Astrocyte (in vitro differentiated cells and primary cell): Measurements from ENCODE around the gene CCNI. TPM values are rescaled to one million over a fixed set of nuclear protein-coding genes. Genes with fewer than 3 reads are reported as not detected.
A peak's percentile ranks its signal among the peaks of the same experiment; 100 is the strongest.

ENCODE experiments used
- DNase-seq: peaks from one replicate; pipeline ENCODE4 v3.0.0-alpha.2; 2010; ENCODE audit warnings: low read depth
- FAIRE-seq: peaks from 2 replicates; lab custom pipeline; 2011; peaks lifted over from hg19 to GRCh38; lab: Jason Lieb, UNC
- H2AFZ ChIP-seq: 2 replicates; pipeline ENCODE4 v1.6.0; 2012; ENCODE audit warnings: low read depth, low read length, inconsistent platforms
- H3K27ac ChIP-seq: 2 replicates; pipeline ENCODE4 v1.5.1; 2011; ENCODE audit warnings: low read depth, low read length, inconsistent platforms
- H3K27me3 ChIP-seq: 2 replicates; pipeline ENCODE4 v1.6.0; 2011; ENCODE audit warnings: low read length, inconsistent platforms; ENCODE audit not compliant: insufficient read depth
- H3K36me3 ChIP-seq: 2 replicates; pipeline ENCODE4 v1.5.1; 2011; ENCODE audit warnings: low read length, inconsistent platforms; ENCODE audit not compliant: insufficient read depth
- H3K4me1 ChIP-seq: 2 replicates; pipeline ENCODE4 v1.5.1; 2011; ENCODE audit warnings: low read length, inconsistent platforms; ENCODE audit not compliant: insufficient read depth
- H3K4me2 ChIP-seq: 2 replicates; pipeline ENCODE4 v1.6.0; 2012; ENCODE audit warnings: low read length, inconsistent platforms
- H3K4me3 ChIP-seq: 2 replicates; pipeline ENCODE4 v1.5.1; 2011; ENCODE audit warnings: low read depth, mild to moderate bottlenecking, low read length, inconsistent platforms; ENCODE audit not compliant: insufficient read depth
- H3K79me2 ChIP-seq: 2 replicates; pipeline ENCODE4 v1.6.0; 2012; ENCODE audit warnings: mild to moderate bottlenecking, low read length, inconsistent platforms; ENCODE audit not compliant: insufficient read depth
- H3K9ac ChIP-seq: 2 replicates; pipeline ENCODE4 v1.6.0; 2012; ENCODE audit warnings: mild to moderate bottlenecking, low read length, inconsistent platforms
- H3K9me3 ChIP-seq: 2 replicates; pipeline ENCODE4 v1.5.1; 2012; ENCODE audit warnings: low read depth, mild to moderate bottlenecking, low read length, inconsistent platforms; ENCODE audit not compliant: insufficient read depth
- H4K20me1 ChIP-seq: 2 replicates; pipeline ENCODE4 v1.6.0; 2012; ENCODE audit warnings: low read length, inconsistent platforms; ENCODE audit not compliant: insufficient read depth
- H3K27ac Mint-ChIP-seq: one replicate; pipeline ENCODE4 v1.8.0; 2021; ENCODE audit warnings: mild to moderate bottlenecking, mixed read lengths; ENCODE audit not compliant: unreplicated experiment
- H3K27me3 Mint-ChIP-seq: one replicate; pipeline ENCODE4 v1.8.0; 2021; ENCODE audit warnings: low read depth, mixed read lengths; ENCODE audit not compliant: unreplicated experiment
- H3K36me3 Mint-ChIP-seq: one replicate; pipeline ENCODE4 v1.8.0; 2021; ENCODE audit warnings: low read depth, mixed read lengths; ENCODE audit not compliant: unreplicated experiment
- H3K4me1 Mint-ChIP-seq: one replicate; pipeline ENCODE4 v1.8.0; 2021; ENCODE audit warnings: low read depth, mixed read lengths; ENCODE audit not compliant: unreplicated experiment
- H3K4me3 Mint-ChIP-seq: one replicate; pipeline ENCODE4 v1.8.0; 2021; ENCODE audit warnings: mild to moderate bottlenecking, moderate library complexity, mixed read lengths; ENCODE audit not compliant: unreplicated experiment
- H3K9me3 Mint-ChIP-seq: one replicate; pipeline ENCODE4 v1.8.0; 2021; ENCODE audit warnings: mild to moderate bottlenecking, mixed read lengths; ENCODE audit not compliant: unreplicated experiment
- CTCF ChIP-seq: IDR thresholded peaks from 2 replicates; pipeline ENCODE4 v1.5.1; 2011; ENCODE audit warnings: low read depth, mild to moderate bottlenecking, inconsistent platforms, low read length, moderate library complexity; ENCODE audit not compliant: insufficient read depth
- EZH2 ChIP-seq: IDR thresholded peaks from 2 replicates; pipeline ENCODE4 v1.6.1; 2012; ENCODE audit warnings: mild to moderate bottlenecking, low read length, inconsistent platforms; ENCODE audit not compliant: insufficient read depth
- total RNA-seq: library from RNA; stranded (reverse); gene quantifications from 2 replicates; pipeline ENCODE4 v1.2.1, GENCODE V29; 2021

CCNI gene
- total RNA-seq, 1 donor from 2014 or later: 141 TPM

GRCh38 chr4:77023920-77024319, 51.9 kb downstream of the CCNI start:
- Mint-ChIP-seq H3K27me3 (no peaks in the 10 kb centered on the region), H3K27ac (peak overlapping the region; percentile 87), H3K4me3 (no peak overlapping the region), H3K9me3 (no peaks in the 10 kb centered on the region), H3K36me3 (peaks cover 55% of the 10 kb centered on the region), H3K4me1 (peaks cover 61% of the 10 kb centered on the region)
- H3K27me3 ChIP-seq: no peaks in the 10 kb centered on the region
- no peaks in the 10 kb centered on the region for H3K9me3 ChIP-seq
- DNase-seq (no peak), FAIRE-seq (no peak)
- H3K79me2 ChIP-seq: peaks cover 20% of the 10 kb centered on the region
- H4K20me1 ChIP-seq: no peaks in the 10 kb centered on the region
- H3K4me3 ChIP-seq: no peak overlapping the region
- no peak overlapping the region for H3K4me2 ChIP-seq
- TF ChIP-seq CTCF: no peak
- no peak for TF ChIP-seq EZH2
- H2AFZ ChIP-seq: no peak overlapping the region
- H3K36me3 ChIP-seq: peaks cover 81% of the 10 kb centered on the region
- peaks cover 27% of the 10 kb centered on the region for H3K4me1 ChIP-seq
- no peak overlapping the region for H3K27ac ChIP-seq
- no peak overlapping the region for H3K9ac ChIP-seq

GRCh38 chr4:77022560-77023179, 53.1 kb downstream of the CCNI start:
- H3K36me3 Mint-ChIP-seq: peaks cover 52% of the 10 kb centered on the region
- no peaks in the 10 kb centered on the region for H3K9me3 ChIP-seq
- H3K27me3 ChIP-seq: no peaks in the 10 kb centered on the region
- peak overlapping the region; percentile 27 for H3K4me3 Mint-ChIP-seq
- H3K9ac ChIP-seq: peak overlapping the region; percentile 50
- FAIRE-seq (peak; percentile 63), DNase-seq (peak; percentile 87)
- peaks cover 74% of the 10 kb centered on the region for H3K36me3 ChIP-seq
- no peaks in the 10 kb centered on the region for H3K27me3 Mint-ChIP-seq
- H3K27ac Mint-ChIP-seq: peak overlapping the region; percentile 94
- peaks cover 58% of the 10 kb centered on the region for H3K4me1 Mint-ChIP-seq
- no peaks in the 10 kb centered on the region for H4K20me1 ChIP-seq
- peaks cover 27% of the 10 kb centered on the region for H3K4me1 ChIP-seq
- H3K9me3 Mint-ChIP-seq: no peaks in the 10 kb centered on the region
- H2AFZ ChIP-seq: no peak overlapping the region
- H3K4me3 ChIP-seq: no peak overlapping the region
- H3K79me2 ChIP-seq: peaks cover 21% of the 10 kb centered on the region
- H3K27ac ChIP-seq: peak overlapping the region; percentile 80
- TF ChIP-seq CTCF: no peak
- no peak for TF ChIP-seq EZH2
- peak overlapping the region; percentile 45 for H3K4me2 ChIP-seq

- peak; percentile 45 for FAIRE-seq
- peaks cover 27% of the 10 kb centered on the region for H3K4me1 ChIP-seq
- H3K27ac ChIP-seq: peak overlapping the region; percentile 80
- H3K36me3 ChIP-seq: peaks cover 73% of the 10 kb centered on the region
- H3K27me3 ChIP-seq: no peaks in the 10 kb centered on the region
- H4K20me1 ChIP-seq: no peaks in the 10 kb centered on the region
- Mint-ChIP-seq H3K4me3 (peak overlapping the region; percentile 20), H3K4me1 (peaks cover 51% of the 10 kb centered on the region), H3K9me3 (no peaks in the 10 kb centered on the region), H3K27ac (peak overlapping the region; percentile 94), H3K36me3 (peaks cover 46% of the 10 kb centered on the region), H3K27me3 (no peaks in the 10 kb centered on the region)
- no peak overlapping the region for H2AFZ ChIP-seq
- no peak overlapping the region for H3K4me3 ChIP-seq
- peak overlapping the region; percentile 50 for H3K9ac ChIP-seq
- no peaks in the 10 kb centered on the region for H3K9me3 ChIP-seq
- DNase-seq: peak; percentile 94
- peak overlapping the region; percentile 45 for H3K4me2 ChIP-seq
- no peak for TF ChIP-seq CTCF
- TF ChIP-seq EZH2: no peak
- H3K79me2 ChIP-seq: peaks cover 21% of the 10 kb centered on the region
Measured at GRCh38 chr4:77021614-77022089, 54.1 kb downstream of the CCNI start.
